ENCODE data around the gene PCSK6.

Gene PCSK6

GRCh38 chr15:101393172-101393571 lies 96.3 kb downstream of the PCSK6 start:
- Mint-ChIP-seq H3K27ac (no peak overlapping the region), H3K4me3 (no peak overlapping the region), H3K9me3 (no peaks in the 10 kb centered on the region), H3K36me3 (ENCODE audit: low read depth) (no peaks in the 10 kb centered on the region), H3K27me3 (ENCODE audit: low read depth) (peaks cover 20% of the 10 kb centered on the region), H3K4me1 (peaks cover 26% of the 10 kb centered on the region)
- TF ChIP-seq CTCF (IDR thresholded peaks at IDR 0.05; ENCODE audit: unreplicated experiment in 3 of 3) = no peak

GRCh38 chr15:101391981-101392640 lies 97.4 kb downstream of the PCSK6 start:
- H3K4me3 Mint-ChIP-seq = no peak overlapping the region
- H3K27me3 Mint-ChIP-seq (ENCODE audit: low read depth) = peaks cover 20% of the 10 kb centered on the region
- H3K36me3 Mint-ChIP-seq (ENCODE audit: low read depth) = no peaks in the 10 kb centered on the region
- H3K27ac Mint-ChIP-seq = no peak overlapping the region
- no peaks in the 10 kb centered on the region for H3K9me3 Mint-ChIP-seq
- H3K4me1 Mint-ChIP-seq = peaks cover 15% of the 10 kb centered on the region
- no peak for TF ChIP-seq CTCF (IDR thresholded peaks at IDR 0.05; ENCODE audit: unreplicated experiment in 3 of 3)

- no peaks in the 10 kb centered on the region for H3K36me3 Mint-ChIP-seq (ENCODE audit: low read depth)
- TF ChIP-seq CTCF (IDR thresholded peaks at IDR 0.05; ENCODE audit: unreplicated experiment in 3 of 3) = no peak
- H3K4me1 Mint-ChIP-seq = peaks cover 10% of the 10 kb centered on the region
- H3K4me3 Mint-ChIP-seq = no peak overlapping the region
- peaks cover 25% of the 10 kb centered on the region for H3K27me3 Mint-ChIP-seq (ENCODE audit: low read depth)
- no peak overlapping the region for H3K27ac Mint-ChIP-seq
- H3K9me3 Mint-ChIP-seq = no peaks in the 10 kb centered on the region
Measured at GRCh38 chr15:101391431-101391830, 98.1 kb downstream of the PCSK6 start.

GRCh38 chr15:101390462-101390861 lies 99.0 kb downstream of the PCSK6 start:
- peaks cover 21% of the 10 kb centered on the region for H3K27me3 Mint-ChIP-seq (ENCODE audit: low read depth)
- no peaks in the 10 kb centered on the region for H3K36me3 Mint-ChIP-seq (ENCODE audit: low read depth)
- no peaks in the 10 kb centered on the region for H3K4me1 Mint-ChIP-seq
- no peak overlapping the region for H3K4me3 Mint-ChIP-seq
- no peak for TF ChIP-seq CTCF (IDR thresholded peaks at IDR 0.05; ENCODE audit: unreplicated experiment in 3 of 3)
- no peak overlapping the region for H3K27ac Mint-ChIP-seq
- H3K9me3 Mint-ChIP-seq = no peaks in the 10 kb centered on the region

- no peak overlapping the region for H3K27ac Mint-ChIP-seq
- TF ChIP-seq CTCF (IDR thresholded peaks at IDR 0.05; ENCODE audit: unreplicated experiment in 3 of 3) = no peak
- H3K27me3 Mint-ChIP-seq (ENCODE audit: low read depth) = peaks cover 21% of the 10 kb centered on the region
- H3K9me3 Mint-ChIP-seq = no peaks in the 10 kb centered on the region
- H3K4me3 Mint-ChIP-seq = no peak overlapping the region
- no peaks in the 10 kb centered on the region for H3K36me3 Mint-ChIP-seq (ENCODE audit: low read depth)
- H3K4me1 Mint-ChIP-seq = no peaks in the 10 kb centered on the region
Measured at GRCh38 chr15:101390060-101390459, 99.4 kb downstream of the PCSK6 start.

GRCh38 chr15:101389362-101389761 lies 100.1 kb downstream of the PCSK6 start:
- Mint-ChIP-seq H3K27ac (no peak overlapping the region), H3K9me3 (no peaks in the 10 kb centered on the region), H3K27me3 (ENCODE audit: low read depth) (peaks cover 19% of the 10 kb centered on the region), H3K36me3 (ENCODE audit: low read depth) (no peaks in the 10 kb centered on the region), H3K4me1 (no peaks in the 10 kb centered on the region), H3K4me3 (no peak overlapping the region)
- no peak for TF ChIP-seq CTCF (IDR thresholded peaks at IDR 0.05; ENCODE audit: unreplicated experiment in 3 of 3)

All from nephron (organoid).